Ovary (tissue), 9 donors: Measurements from ENCODE around the gene CYP27B1. TPM values are rescaled to one million over a fixed set of nuclear protein-coding genes. Genes with fewer than 3 reads are reported as not detected.
A peak's percentile ranks its signal among the peaks of the same experiment; 100 is the strongest.

Experiments used
- DNase-seq, 5 donors: peaks; one replicate each; pipeline ENCODE4 v3.0.0-alpha.2; 2019 to 2020
- H3K27ac ChIP-seq, 2 donors: fragments of 200-600 bp; one replicate each; pipeline versions ENCODE4 v1.5.1 to v1.8.0; 2019 to 2022
- H3K27me3 ChIP-seq: fragments of 200-600 bp; one replicate; pipeline ENCODE4 v1.8.0; 2022
- H3K36me3 ChIP-seq: fragments of 200-600 bp; sonication (generic); one replicate; pipeline ENCODE4 v1.5.1; 2019
- H3K4me1 ChIP-seq: one replicate; pipeline ENCODE4 v1.8.1; 2013; ENCODE audit warnings: mild to moderate bottlenecking, moderate library complexity; ENCODE audit not compliant: insufficient read depth
- H3K4me3 ChIP-seq: fragments of 200-600 bp; sonication (generic); one replicate; pipeline ENCODE4 v1.5.1; 2017
- H3K9me3 ChIP-seq, 2 donors: fragments of 200-600 bp in 1 of 2; sonication (generic) in 1 of 2; one replicate each; pipeline versions ENCODE4 v1.5.1 to v1.8.1; 2013 to 2019; ENCODE audit warnings: mild to moderate bottlenecking in 1 of 2, moderate library complexity in 1 of 2
- CTCF ChIP-seq, 3 donors: fragments of 450-650 bp in 2 of 3; fragments of 200-600 bp in 1 of 3; IDR thresholded peaks; one replicate each; pipeline versions ENCODE4 v1.5.1 to v1.8.0; 2016 to 2022; ENCODE audit warnings: antibody characterized with exemption in 3 of 3, mild to moderate bottlenecking in 1 of 3
- EP300 ChIP-seq: sonication (generic); formaldehyde crosslinking; IDR thresholded peaks from one replicate; pipeline ENCODE4 v1.6.1; 2017; ENCODE audit warnings: antibody characterized with exemption
- POLR2A ChIP-seq: fragments of 450-650 bp; IDR thresholded peaks from one replicate; pipeline ENCODE4 v1.6.1; 2017; ENCODE audit warnings: antibody characterized with exemption, mild to moderate bottlenecking, moderate library complexity
- WGBS, 3 donors: extraction: QIAGEN DNeasy Blood & Tissue Kit in 1 of 3; methylation state at CpG; one replicate each; pipeline versions ENCODE4 v1.1.5 to v1.1.7; 2013 to 2017; 5-methylcytosine and 5-hydroxymethylcytosine counted together
- intact Hi-C, 4 donors: fragments of 100-400 bp; cut with DNase I; formaldehyde crosslinking; loops; one replicate each; pipeline versions ENCODE4 v1.11.0 to v1.15.1; 2022 to 2023
- polyA plus RNA-seq, 2 donors: library from polyadenylated mRNA; stranded (reverse); fragments of 200-250 nt in 1 of 2; fragments of 350-450 nt in 1 of 2; fragmentation: Illumina TruSeq in 1 of 2; extraction: RNeasy Lipid Tissue Mini Kit (QIAGEN cat#74804) in 1 of 2; gene quantifications; one replicate each; pipeline ENCODE4 v1.2.3, GENCODE V29; 2013 to 2014
- total RNA-seq, 7 donors: library from RNA; depleted of rRNA in 2 of 7; stranded (reverse); fragments of >200 nt in 2 of 7; fragmentation: NEBNext Ultra II Directional in 3 of 7; extraction: Animal tissue kit (Norgen Biotek cat#: 25700) in 3 of 7; gene quantifications; one replicate each; pipeline versions ENCODE4 v1.1.0 to v1.2.4, GENCODE V29; 2016 to 2023
- donor health status: DM: no; HTN: no; CAD: no; lungs with moderate emphysema.
- donor health status: DM: no; HTN: no; CAD: no.
- donor health status: Bipolar disorder and iron deficiency.
- donor health status: DM: yes; HTN: yes; CAD: no.
- donor health status: DM: no; HTN: no; CAD: no.
- donor health status: DM: yes; HTN: yes; CAD: no.

The CYP27B1 gene
- total and polyA plus RNA-seq, 9 donors: 0.12 to 2.5 (median 0.92) TPM

- peak in 4 of 5 donors; percentile 51 to 83 (median 64) for DNase-seq
- Histone ChIP-seq H3K27me3 (no peaks in the 10 kb centered on the region), H3K36me3 (no peaks in the 10 kb centered on the region), H3K27ac (peak overlapping the region in 1 of 2 donors; percentile 12), H3K9me3 (no peaks in the 10 kb centered on the region), H3K4me1 (peaks cover 17% of the 10 kb centered on the region), H3K4me3 (no peak overlapping the region)
- 28 to 33% (median 29%) methylated on average over 17 of the region's 17 CpGs for WGBS, 3 donors
- intact Hi-C loops: no loop called here
- TF ChIP-seq POLR2A: no peak
- TF ChIP-seq EP300: no peak
- TF ChIP-seq CTCF (IDR thresholded peaks at IDR 0.05): no peak
Measured at GRCh38 chr12:57813971-57814772, 47.3 kb upstream of the CYP27B1 start.

- H3K9me3 ChIP-seq: no peaks in the 10 kb centered on the region
- H3K4me3 ChIP-seq: no peak overlapping the region
- H3K36me3 ChIP-seq: no peaks in the 10 kb centered on the region
- no peak for DNase-seq
- TF ChIP-seq EP300 (no peak), POLR2A (no peak), CTCF (IDR thresholded peaks at IDR 0.05) (no peak)
- H3K4me1 ChIP-seq: peaks cover 17% of the 10 kb centered on the region
- intact Hi-C loops: no loop called here
- WGBS, 3 donors: 65 to 71% (median 68%) methylated on average over 14 of the region's 14 CpGs
- H3K27ac ChIP-seq: no peak overlapping the region
- no peaks in the 10 kb centered on the region for H3K27me3 ChIP-seq
Measured at GRCh38 chr12:57813111-57813970, 46.5 kb upstream of the CYP27B1 start.

- 85 to 88% (median 86%) methylated on average over 10 of the region's 10 CpGs for whole genome bisulfite sequencing, 3 donors
- Histone ChIP-seq H3K27ac (no peak overlapping the region), H3K27me3 (no peaks in the 10 kb centered on the region), H3K9me3 (no peaks in the 10 kb centered on the region), H3K36me3 (no peaks in the 10 kb centered on the region), H3K4me1 (peaks cover 13% of the 10 kb centered on the region), H3K4me3 (no peak overlapping the region)
- intact Hi-C loops: no loop called here
- no peak for DNase-seq
- TF ChIP-seq EP300: no peak
- no peak for TF ChIP-seq CTCF (IDR thresholded peaks at IDR 0.05)
- TF ChIP-seq POLR2A: no peak
Measured at GRCh38 chr12:57811028-57811755, 44.3 kb upstream of the CYP27B1 start.

- Histone ChIP-seq H3K9me3 (no peaks in the 10 kb centered on the region), H3K36me3 (no peaks in the 10 kb centered on the region), H3K27me3 (no peaks in the 10 kb centered on the region), H3K4me1 (peaks cover 8% of the 10 kb centered on the region), H3K27ac (no peak overlapping the region), H3K4me3 (no peak overlapping the region)
- intact Hi-C loops: no loop called here
- TF ChIP-seq CTCF (IDR thresholded peaks at IDR 0.05) (no peak), POLR2A (no peak), EP300 (no peak)
- DNase-seq: no peak
- 75 to 86% (median 75%) methylated on average over 5 of the region's 5 CpGs for WGBS, 3 donors
Measured at GRCh38 chr12:57810450-57810849, 43.6 kb upstream of the CYP27B1 start.
